ENCODE measurements around the gene CTPS1.

- no peak for TF ChIP-seq CTCF (IDR thresholded peaks at IDR 0.05)
- no peak for TF ChIP-seq ZFX (IDR thresholded peaks at IDR 0.05; ENCODE audit: borderline replicate concordance)
These were observed 27.7 kb downstream of the CTPS1 start for GRCh38 chr1:41006942-41007865.
